ENCODE data around the gene CALN1. TPM values are rescaled to one million over a fixed set of nuclear protein-coding genes. Genes with fewer than 3 reads are reported as not detected.

CALN1 gene
- total and polyA plus RNA-seq, 2 of the 8 experiments (the other 6 are each of a cell fraction or from before 2014, with no cell fraction given) = 6.4 to 15.2 TPM

DNA sequence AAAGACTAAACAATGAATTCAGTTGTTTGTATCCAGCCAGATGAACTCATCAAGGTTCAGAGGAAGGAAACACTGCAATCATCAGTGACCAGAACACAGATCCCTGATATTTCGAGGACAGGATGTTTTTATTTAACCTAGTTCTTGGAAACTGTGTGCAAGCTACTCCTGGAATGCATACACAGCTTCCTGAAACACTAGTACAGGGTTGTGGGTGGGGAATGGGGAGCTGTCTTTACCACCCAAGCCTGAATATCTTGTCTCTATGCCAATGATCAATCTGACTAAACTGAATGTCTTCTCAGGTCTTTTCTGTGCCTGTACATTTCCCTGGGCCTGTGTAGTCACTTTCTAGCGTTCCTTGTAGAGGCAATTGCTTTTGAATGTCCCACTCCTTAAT lies 374.6 kb downstream of the CALN1 start:
- H3K4me1 ChIP-seq (replicated peaks in 1 of 4; ENCODE audit: control insufficient read depth in 3 of 4, insufficient read depth in 4 of 4, low read length in 3 of 4) = peaks cover 0 to 3% (median 0%) of the 10 kb centered on the region in 4 experiments; a peak in 1 of 7 replicates
- H3K79me2 ChIP-seq (ENCODE audit: control insufficient read depth in 1 of 2, insufficient read depth in 2 of 2, low read length in 2 of 2) = no peaks in the 10 kb centered on the region
- H2BK20ac ChIP-seq (ENCODE audit: low read length) = no peak overlapping the region
- no peak overlapping the region for H3K4me2 ChIP-seq (ENCODE audit: insufficient read depth in 1 of 2, low read depth in 2 of 2, low read length in 2 of 2)
- WGBS, 2 experiments (ENCODE audit: extremely low coverage in 1 of 2, insufficient coverage in 1 of 2, insufficient read length in 1 of 2, insufficient replicate concordance in 2 of 2, low coverage in 1 of 2, low lambda C conversion rate in 2 of 2, missing lambda C conversion rate in 1 of 2) = 91% methylated on average over 2 of the region's 2 CpGs; no CpG with 5 or more reads in 1 of the 2 experiments
- no peak overlapping the region for H3K56ac ChIP-seq (replicated peaks; ENCODE audit: insufficient read length, low read depth, low read length)
- H3K4me3 ChIP-seq (ENCODE audit: extremely low read depth in 1 of 4, insufficient read depth in 2 of 4, low read depth in 3 of 4, low read length in 4 of 4) = no peak overlapping the region
- no peak overlapping the region for H3K18ac ChIP-seq (ENCODE audit: extremely low read depth, low read length)
- no peak overlapping the region for H2AK5ac ChIP-seq (ENCODE audit: low read depth, low read length)
- H2BK15ac ChIP-seq (ENCODE audit: low read length) = no peak overlapping the region
- H3K14ac ChIP-seq (ENCODE audit: insufficient read length) = no peak overlapping the region
- no peak overlapping the region for H4K5ac ChIP-seq (ENCODE audit: insufficient read length, low read depth, low read length)
- no peak for DNase-seq (ENCODE audit: low read depth in 1 of 2, low spot score in 2 of 2)
- H3K23me2 ChIP-seq (ENCODE audit: low read depth, low read length) = no peaks in the 10 kb centered on the region; the same call in 1 of the 2 replicates
- no peak overlapping the region for H4K91ac ChIP-seq (replicated peaks; ENCODE audit: insufficient read length, low read length)
- no peak overlapping the region for H2BK5ac ChIP-seq (ENCODE audit: low read depth, low read length)
- no peak for TF ChIP-seq BACH1 (IDR thresholded peaks at IDR 0.05; ENCODE audit: low read length)
- H3K9me3 ChIP-seq (ENCODE audit: insufficient read depth in 2 of 2, low read depth in 1 of 2, low read length in 1 of 2) = no peaks in the 10 kb centered on the region
- no peaks in the 10 kb centered on the region for H3K36me3 ChIP-seq (ENCODE audit: control insufficient read depth in 2 of 4, insufficient read depth in 4 of 4, low read length in 3 of 4)
- no peak overlapping the region for H2AFZ ChIP-seq (ENCODE audit: low read length)
- H4K20me1 ChIP-seq (replicated peaks in 1 of 2; ENCODE audit: control insufficient read depth in 1 of 2, insufficient read depth in 2 of 2, low read length in 2 of 2) = no peaks in the 10 kb centered on the region
- no peak overlapping the region for H4K8ac ChIP-seq (ENCODE audit: extremely low read depth, insufficient read depth, low read length)
- H3K27ac ChIP-seq (ENCODE audit: low read depth, low read length) = no peak overlapping the region
- no peak overlapping the region for H2BK12ac ChIP-seq (ENCODE audit: low read depth, low read length)
- H3K27me3 ChIP-seq (replicated peaks in 1 of 4; ENCODE audit: control insufficient read depth in 3 of 4, extremely low read depth in 1 of 4, insufficient read depth in 3 of 4, low read length in 3 of 4) = no peaks in the 10 kb centered on the region
- no peak overlapping the region for H2BK120ac ChIP-seq (replicated peaks; ENCODE audit: low read depth, low read length)
- H3K23ac ChIP-seq (ENCODE audit: insufficient read length) = no peak overlapping the region
- no peak overlapping the region for H3K4ac ChIP-seq (replicated peaks; ENCODE audit: insufficient read length, low read depth, low read length)
- FAIRE-seq = no peak
- POLR2A ChIA-PET (ENCODE audit: partially characterized antibody) = no interaction called here
- no peaks in the 10 kb centered on the region for H3K79me1 ChIP-seq (ENCODE audit: low read depth, low read length)
- CTCF ChIA-PET (ENCODE audit: partially characterized antibody) = interaction anchor here (0.6 to 0.9 kb wide), 2 partner anchors 90 to 101 kb away, joined by 3 to 4 read pairs; no protein-coding TSS in a partner anchor
- no peak overlapping the region for H3K9ac ChIP-seq (replicated peaks in 1 of 4; ENCODE audit: extremely low read depth in 1 of 4, low read depth in 3 of 4, low read length in 3 of 4)

All from H1 (cell line).